ENCODE results near the gene SLCO6A1.
"Not testable (repeated sequence)": the region's sequence is repeated elsewhere in the genome, so short reads cannot be mapped to it uniquely, and the experiment has no call there.

Gene SLCO6A1

GRCh38 chr5:102528600-102528999 lies 29.8 kb upstream of the SLCO6A1 start:
- peak; percentile 9 for DNase-seq (ENCODE audit: low read depth)
- H3K4me3 ChIP-seq (ENCODE audit: low read depth, low read length), result no peak overlapping the region
- TF ChIP-seq, protein P1, sequence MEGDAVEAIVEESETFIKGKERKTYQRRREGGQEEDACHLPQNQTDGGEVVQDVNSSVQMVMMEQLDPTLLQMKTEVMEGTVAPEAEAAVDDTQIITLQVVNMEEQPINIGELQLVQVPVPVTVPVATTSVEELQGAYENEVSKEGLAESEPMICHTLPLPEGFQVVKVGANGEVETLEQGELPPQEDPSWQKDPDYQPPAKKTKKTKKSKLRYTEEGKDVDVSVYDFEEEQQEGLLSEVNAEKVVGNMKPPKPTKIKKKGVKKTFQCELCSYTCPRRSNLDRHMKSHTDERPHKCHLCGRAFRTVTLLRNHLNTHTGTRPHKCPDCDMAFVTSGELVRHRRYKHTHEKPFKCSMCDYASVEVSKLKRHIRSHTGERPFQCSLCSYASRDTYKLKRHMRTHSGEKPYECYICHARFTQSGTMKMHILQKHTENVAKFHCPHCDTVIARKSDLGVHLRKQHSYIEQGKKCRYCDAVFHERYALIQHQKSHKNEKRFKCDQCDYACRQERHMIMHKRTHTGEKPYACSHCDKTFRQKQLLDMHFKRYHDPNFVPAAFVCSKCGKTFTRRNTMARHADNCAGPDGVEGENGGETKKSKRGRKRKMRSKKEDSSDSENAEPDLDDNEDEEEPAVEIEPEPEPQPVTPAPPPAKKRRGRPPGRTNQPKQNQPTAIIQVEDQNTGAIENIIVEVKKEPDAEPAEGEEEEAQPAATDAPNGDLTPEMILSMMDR (conservative IDR thresholded peaks at IDR 0.05; ENCODE audit: low read depth, low read length), result no peak

- no peak overlapping the region for H3K4me3 ChIP-seq (ENCODE audit: low read depth, low read length)
- no peak for DNase-seq (ENCODE audit: low read depth)
- TF ChIP-seq, protein P1 (conservative IDR thresholded peaks at IDR 0.05; ENCODE audit: low read depth, low read length), result no peak
Measured at GRCh38 chr5:102527547-102527946, 28.7 kb upstream of the SLCO6A1 start.

GRCh38 chr5:102523541-102524175 lies 24.9 kb upstream of the SLCO6A1 start:
- no peak overlapping the region for H3K4me3 ChIP-seq (ENCODE audit: low read depth, low read length)
- TF ChIP-seq, protein P1 (conservative IDR thresholded peaks at IDR 0.05; ENCODE audit: low read depth, low read length), result no peak
- no peak for DNase-seq (ENCODE audit: low read depth)

DNA sequence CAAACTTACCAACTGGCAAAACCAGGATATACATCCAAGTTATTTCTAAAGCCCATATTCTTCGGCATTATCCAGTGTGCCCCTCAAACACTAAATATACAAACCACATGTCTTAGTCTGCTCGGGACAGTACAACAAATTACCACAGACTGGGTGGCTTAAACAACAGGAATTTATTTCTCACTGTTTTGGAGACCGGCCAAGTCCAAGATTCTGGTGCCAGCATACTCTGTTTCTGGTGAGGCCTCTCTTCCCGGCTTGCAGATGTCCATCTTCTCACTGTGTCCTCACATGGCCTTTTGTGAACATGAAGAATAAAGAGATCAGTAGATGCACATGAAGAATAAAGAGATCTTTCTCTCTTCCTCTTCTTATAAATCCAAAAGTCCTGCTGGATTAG lies 12.9 kb upstream of the SLCO6A1 start:
- no peak overlapping the region for H3K4me3 ChIP-seq (ENCODE audit: low read depth, low read length)
- DNase-seq (ENCODE audit: low read depth), result peak; percentile 31
- TF ChIP-seq, protein P1 (conservative IDR thresholded peaks at IDR 0.05; ENCODE audit: low read depth, low read length), result no peak

DNA sequence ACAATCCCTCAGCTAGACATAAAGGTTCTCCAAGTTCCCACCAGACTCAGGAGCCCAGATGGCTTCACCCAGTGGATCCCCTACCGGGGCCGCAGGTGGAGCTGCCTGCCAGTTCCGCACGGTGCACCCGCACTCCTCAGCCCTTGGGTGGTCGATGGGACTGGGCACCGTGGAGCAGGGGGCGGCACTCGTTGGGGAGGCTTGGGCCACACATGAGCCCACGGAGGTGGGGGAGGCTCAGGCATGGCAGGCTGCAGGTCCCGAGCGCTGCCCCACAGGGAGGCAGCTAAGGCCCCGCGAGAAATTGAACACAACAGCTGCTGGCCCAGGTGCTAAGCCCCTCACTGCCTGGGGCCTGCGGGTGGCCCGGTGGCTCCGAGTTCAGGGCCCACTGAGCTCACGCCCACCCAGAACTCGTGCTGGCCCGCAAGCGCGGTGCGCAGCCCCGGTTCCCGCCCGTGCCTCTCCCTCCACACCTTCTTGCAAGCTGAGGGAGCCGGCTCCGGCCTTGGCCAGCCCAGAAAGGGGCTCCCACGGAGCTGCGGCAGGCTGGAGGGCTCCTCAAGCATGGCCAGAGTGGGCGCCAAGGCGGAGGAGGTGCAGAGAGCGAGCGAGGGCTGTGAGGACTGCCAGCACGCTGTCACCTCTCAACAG lies 7.4 kb downstream of the SLCO6A1 start:
- DNase-seq (ENCODE audit: low read depth); H3K4me3 ChIP-seq (ENCODE audit: low read depth, low read length): not testable (repeated sequence)

- TF ChIP-seq, protein P1 (conservative IDR thresholded peaks at IDR 0.05; ENCODE audit: low read depth, low read length), result no peak
- peak; percentile 1 for DNase-seq (ENCODE audit: low read depth)
- no peak overlapping the region for H3K4me3 ChIP-seq (ENCODE audit: low read depth, low read length)
Measured at GRCh38 chr5:102483736-102484135, 15.1 kb downstream of the SLCO6A1 start.

- peak; percentile 6 for DNase-seq (ENCODE audit: low read depth)
Measured at GRCh38 chr5:102481054-102481715, 17.6 kb downstream of the SLCO6A1 start.

More at GRCh38 chr5:102481054-102481715, 17.6 kb downstream of the SLCO6A1 start:
- TF ChIP-seq, protein P1 (conservative IDR thresholded peaks at IDR 0.05; ENCODE audit: low read depth, low read length), result no peak
- no peak overlapping the region for H3K4me3 ChIP-seq (ENCODE audit: low read depth, low read length)

All from choroid plexus epithelial cell (primary cell).